Caki2 (cell line): ENCODE results near the gene RAP2C. TPM values are rescaled to one million over a fixed set of nuclear protein-coding genes. Genes with fewer than 3 reads are reported as not detected.

Source experiments
- total RNA-seq: library from RNA; depleted of rRNA; stranded (reverse); fragments of >200 nt; shearing (Covaris generic); gene quantifications from 2 replicates; pipeline ENCODE4 v1.2.3, GENCODE V29; 2014; ENCODE audit warnings: low replicate concordance; rRNA removed

Gene RAP2C
- total RNA-seq, 1 experiment from 2014 or later: 12.0 TPM

Other genes starting within 250 kb of the RAP2C start
- gene STK26, start 196.1 kb downstream of the RAP2C start, total RNA-seq: 14.7 and 29.6 TPM in 2 replicates
- gene FRMD7, start 91.4 kb downstream of the RAP2C start, total RNA-seq: not detected in 2 replicates